Liver (tissue), 9 donors: ENCODE measurements around the gene SPSB1. TPM values are rescaled to one million over a fixed set of nuclear protein-coding genes. Genes with fewer than 3 reads are reported as not detected.

ENCODE experiments used
- DNase-seq: peaks from one replicate; pipeline ENCODE4 v3.0.0-alpha.2; 2017; ENCODE audit warnings: low spot score
- H3K27ac ChIP-seq, 2 donors: one replicate each; pipeline ENCODE4 v1.7.0; 2013; ENCODE audit warnings: inconsistent platforms in 2 of 2, low read length in 2 of 2, control low read depth in 1 of 2, low read depth in 1 of 2, mild to moderate bottlenecking in 1 of 2
- H3K27me3 ChIP-seq, 4 donors: one replicate each; pipeline versions ENCODE4 v1.6.1 to v1.7.0; 2013; ENCODE audit warnings: low read length in 3 of 4, inconsistent platforms in 1 of 4, mild to moderate bottlenecking in 1 of 4, moderate library complexity in 1 of 4; ENCODE audit not compliant: control insufficient read depth in 4 of 4, insufficient read depth in 4 of 4
- H3K36me3 ChIP-seq, 4 donors: one replicate each; pipeline versions ENCODE4 v1.6.1 to v1.7.0; 2013; ENCODE audit warnings: low read length in 3 of 4, mild to moderate bottlenecking in 3 of 4, low read depth in 1 of 4, moderate library complexity in 1 of 4; ENCODE audit not compliant: control insufficient read depth in 4 of 4, insufficient read depth in 3 of 4
- H3K4me1 ChIP-seq, 4 donors: one replicate each; pipeline versions ENCODE4 v1.6.1 to v1.7.0; 2013; ENCODE audit warnings: low read length in 3 of 4, mild to moderate bottlenecking in 3 of 4, moderate library complexity in 1 of 4; ENCODE audit not compliant: control insufficient read depth in 4 of 4, insufficient read depth in 4 of 4
- H3K4me3 ChIP-seq, 3 donors: one replicate each; pipeline versions ENCODE4 v1.6.1 to v1.7.0; 2013; ENCODE audit warnings: low read length in 3 of 3, control low read depth in 1 of 3, low read depth in 1 of 3, mild to moderate bottlenecking in 1 of 3
- H3K9ac ChIP-seq, 2 donors: one replicate each; pipeline ENCODE4 v1.7.0; 2013; ENCODE audit warnings: low read length in 2 of 2, mild to moderate bottlenecking in 2 of 2, moderate library complexity in 2 of 2, control low read depth in 1 of 2, low read depth in 1 of 2
- H3K9me3 ChIP-seq, 4 donors: one replicate each; pipeline versions ENCODE4 v1.6.1 to v1.7.0; 2013; ENCODE audit warnings: low read length in 3 of 4; ENCODE audit not compliant: control insufficient read depth in 4 of 4
- EGR1 ChIP-seq, 2 donors: IDR thresholded peaks; 2 replicates each; pipeline ENCODE4 v1.6.1; 2016 to 2018; ENCODE audit warnings: antibody characterized with exemption in 2 of 2, low read depth in 2 of 2
- FOXA2 ChIP-seq: IDR thresholded peaks from 2 replicates; pipeline ENCODE4 v1.6.1; 2016; ENCODE audit warnings: antibody characterized with exemption
- GABPA ChIP-seq, 2 donors: IDR thresholded peaks in 1 of 2; conservative IDR thresholded peaks in 1 of 2; 2 replicates each; pipeline ENCODE4 v1.6.1; 2016; ENCODE audit warnings: antibody characterized with exemption in 2 of 2, mild to moderate bottlenecking in 1 of 2, moderate library complexity in 1 of 2
- HNF4A ChIP-seq, 2 donors: conservative IDR thresholded peaks; 2 replicates each; pipeline ENCODE4 v1.6.1; 2016; ENCODE audit warnings: antibody characterized with exemption in 2 of 2, mild to moderate bottlenecking in 2 of 2
- HNF4G ChIP-seq: IDR thresholded peaks from 2 replicates; pipeline ENCODE4 v1.6.1; 2016; ENCODE audit warnings: antibody characterized with exemption
- JUND ChIP-seq, 2 donors: IDR thresholded peaks; 2 replicates each; pipeline ENCODE4 v1.6.1; 2016; ENCODE audit warnings: antibody characterized with exemption in 2 of 2
- NR2F2 ChIP-seq: IDR thresholded peaks from 2 replicates; pipeline ENCODE4 v1.6.1; 2016; ENCODE audit warnings: antibody characterized with exemption
- RAD21 ChIP-seq, 2 donors: IDR thresholded peaks; 2 replicates each; pipeline ENCODE4 v1.6.1; 2016; ENCODE audit warnings: antibody characterized with exemption in 2 of 2, mild to moderate bottlenecking in 2 of 2
- RXRA ChIP-seq, 2 donors: IDR thresholded peaks; 2 replicates each; pipeline ENCODE4 v1.6.1; 2017 to 2018; ENCODE audit warnings: antibody characterized with exemption in 2 of 2, mild to moderate bottlenecking in 1 of 2
- YY1 ChIP-seq: IDR thresholded peaks from 2 replicates; pipeline ENCODE4 v1.6.1; 2016; ENCODE audit warnings: antibody characterized with exemption, mild to moderate bottlenecking
- WGBS: extraction: QIAGEN DNeasy Blood & Tissue Kit; methylation state at CpG from one replicate; pipeline ENCODE4 v1.1.7; 2013; 5-methylcytosine and 5-hydroxymethylcytosine counted together
- polyA plus RNA-seq, 2 donors: library from polyadenylated mRNA; stranded (reverse) in 1 of 2; unstranded in 1 of 2; fragments of 200-250 nt in 1 of 2; fragments of >200 nt in 1 of 2; fragmentation: Nextera tagmentation in 1 of 2; extraction: Ambion mirVana in 1 of 2; gene quantifications; one replicate each; pipeline versions ENCODE4 v1.2.1 to v1.2.3, GENCODE V29; 2013 to 2015
- total RNA-seq, 2 donors: library from RNA; depleted of rRNA; stranded (reverse); fragments of >200 nt; gene quantifications; one replicate each; pipeline ENCODE4 v1.2.3, GENCODE V29; 2014
- TF ChIP-seq, protein P1 (sequence below): IDR thresholded peaks from 2 replicates; pipeline ENCODE4 v1.6.1; 2016; ENCODE audit warnings: antibody characterized with exemption
- TF ChIP-seq, protein P2 (sequence below): IDR thresholded peaks from 2 replicates; pipeline ENCODE4 v1.6.1; 2016; ENCODE audit warnings: antibody characterized with exemption
- TF ChIP-seq, protein P3 (sequence below): IDR thresholded peaks from 2 replicates; pipeline ENCODE4 v1.6.1; 2016; ENCODE audit warnings: antibody characterized with exemption, mild to moderate bottlenecking
- TF ChIP-seq, protein P4 (sequence below): fragments of 150-350 bp; IDR thresholded peaks from 2 replicates; pipeline ENCODE4 v1.5.1; 2017; ENCODE audit warnings: improper control_type of control experiment, low read depth, low read length; ENCODE audit not compliant: missing input control
- donor health status: healthy.
- donor health status: healthy.
- donor health status: healthy.
- donor health status: healthy.
- donor health status: healthy.

SPSB1 gene
- total and polyA plus RNA-seq, 4 donors, result 4.1 to 22.6 (median 14.8) TPM

DNA sequence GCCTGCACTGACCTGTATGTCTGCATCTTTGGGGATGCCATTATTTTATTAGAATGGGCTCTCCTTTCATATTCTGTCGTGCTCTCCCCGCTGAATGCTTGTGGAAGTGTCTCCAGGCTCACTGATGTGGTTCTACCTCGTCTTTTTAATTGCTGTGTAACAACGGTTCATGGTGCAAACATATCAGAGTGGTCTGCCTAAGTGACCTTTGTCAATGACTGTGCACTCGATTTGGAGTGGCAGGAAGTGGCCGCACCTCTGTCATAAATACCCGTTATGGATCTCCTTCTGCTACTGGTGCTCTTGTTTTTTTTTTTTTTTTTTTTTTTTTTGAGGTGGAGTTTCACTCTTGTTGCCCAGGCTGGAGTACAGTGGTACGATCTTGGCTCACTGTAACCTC is 38.3 kb downstream of the SPSB1 start:
- H3K36me3 ChIP-seq, result no peaks in the 10 kb centered on the region
- no peaks in the 10 kb centered on the region for H3K9me3 ChIP-seq
- no peaks in the 10 kb centered on the region for H3K27me3 ChIP-seq
- 89% methylated on average over 8 of the region's 8 CpGs for WGBS
- H3K27ac ChIP-seq, result no peak overlapping the region
- H3K4me3 ChIP-seq, result no peak overlapping the region
- TF ChIP-seq YY1 (no peak), HNF4G (no peak), GABPA (IDR thresholded peaks at IDR 0.05 in 1 of 2, conservative IDR thresholded peaks at IDR 0.05 in 1 of 2) (no peak), RXRA (IDR thresholded peaks at IDR 0.05) (no peak)
- TF ChIP-seq, protein P1, sequence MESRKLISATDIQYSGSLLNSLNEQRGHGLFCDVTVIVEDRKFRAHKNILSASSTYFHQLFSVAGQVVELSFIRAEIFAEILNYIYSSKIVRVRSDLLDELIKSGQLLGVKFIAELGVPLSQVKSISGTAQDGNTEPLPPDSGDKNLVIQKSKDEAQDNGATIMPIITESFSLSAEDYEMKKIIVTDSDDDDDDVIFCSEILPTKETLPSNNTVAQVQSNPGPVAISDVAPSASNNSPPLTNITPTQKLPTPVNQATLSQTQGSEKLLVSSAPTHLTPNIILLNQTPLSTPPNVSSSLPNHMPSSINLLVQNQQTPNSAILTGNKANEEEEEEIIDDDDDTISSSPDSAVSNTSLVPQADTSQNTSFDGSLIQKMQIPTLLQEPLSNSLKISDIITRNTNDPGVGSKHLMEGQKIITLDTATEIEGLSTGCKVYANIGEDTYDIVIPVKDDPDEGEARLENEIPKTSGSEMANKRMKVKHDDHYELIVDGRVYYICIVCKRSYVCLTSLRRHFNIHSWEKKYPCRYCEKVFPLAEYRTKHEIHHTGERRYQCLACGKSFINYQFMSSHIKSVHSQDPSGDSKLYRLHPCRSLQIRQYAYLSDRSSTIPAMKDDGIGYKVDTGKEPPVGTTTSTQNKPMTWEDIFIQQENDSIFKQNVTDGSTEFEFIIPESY, result no peak
- TF ChIP-seq, protein P2, sequence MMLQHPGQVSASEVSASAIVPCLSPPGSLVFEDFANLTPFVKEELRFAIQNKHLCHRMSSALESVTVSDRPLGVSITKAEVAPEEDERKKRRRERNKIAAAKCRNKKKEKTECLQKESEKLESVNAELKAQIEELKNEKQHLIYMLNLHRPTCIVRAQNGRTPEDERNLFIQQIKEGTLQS, result no peak
- H3K4me1 ChIP-seq, result peaks cover 0 to 2% (median 0%) of the 10 kb centered on the region in 4 donors
- no peak for DNase-seq
- H3K9ac ChIP-seq, result no peak overlapping the region

DNA sequence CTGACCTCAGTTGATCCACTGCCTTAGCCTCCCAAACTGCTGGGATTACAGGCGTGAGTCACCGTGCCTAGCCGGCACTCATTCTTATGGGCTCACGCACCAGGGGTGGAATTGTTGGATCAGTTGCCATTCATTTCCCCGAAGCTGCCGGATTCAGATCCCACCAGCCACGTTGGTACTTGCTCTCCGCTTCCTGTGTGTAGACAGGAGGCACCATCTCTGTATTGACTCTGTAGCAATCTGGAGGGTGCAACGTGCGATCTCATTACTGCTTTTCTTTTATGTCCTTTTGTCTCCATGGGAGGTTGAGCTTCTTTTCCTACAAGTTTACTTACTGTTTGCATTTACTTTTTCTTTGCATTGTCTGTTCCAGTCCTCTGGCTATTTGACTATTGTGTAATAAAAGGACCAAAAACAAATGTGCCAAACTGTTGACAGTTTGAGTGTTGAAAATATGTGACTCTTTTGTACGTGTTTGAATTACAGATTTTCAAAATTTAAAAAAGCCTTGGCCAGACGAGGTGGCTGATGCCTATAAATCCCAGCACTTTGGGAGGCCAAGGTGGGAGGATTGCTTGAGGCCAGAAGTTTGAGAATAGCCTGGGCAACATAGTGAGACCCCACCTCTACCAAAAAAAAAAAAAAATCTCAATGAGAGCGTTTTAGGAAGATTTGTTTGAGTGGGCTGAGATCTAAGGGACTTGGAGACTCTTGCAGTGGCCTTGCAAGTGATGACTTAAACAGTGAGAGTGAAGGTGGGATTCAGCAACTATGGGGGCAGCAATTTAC is 39.1 kb downstream of the SPSB1 start:
- Histone ChIP-seq H3K27ac (no peak overlapping the region), H3K4me1 (peaks cover 0 to 2% (median 0%) of the 10 kb centered on the region in 4 donors), H3K4me3 (no peak overlapping the region), H3K9ac (no peak overlapping the region), H3K36me3 (no peaks in the 10 kb centered on the region), H3K27me3 (no peaks in the 10 kb centered on the region), H3K9me3 (no peaks in the 10 kb centered on the region)
- no peak for DNase-seq
- TF ChIP-seq HNF4G, result no peak
- TF ChIP-seq, protein P2, result no peak
- TF ChIP-seq, protein P1, result no peak
- TF ChIP-seq, protein P3, sequence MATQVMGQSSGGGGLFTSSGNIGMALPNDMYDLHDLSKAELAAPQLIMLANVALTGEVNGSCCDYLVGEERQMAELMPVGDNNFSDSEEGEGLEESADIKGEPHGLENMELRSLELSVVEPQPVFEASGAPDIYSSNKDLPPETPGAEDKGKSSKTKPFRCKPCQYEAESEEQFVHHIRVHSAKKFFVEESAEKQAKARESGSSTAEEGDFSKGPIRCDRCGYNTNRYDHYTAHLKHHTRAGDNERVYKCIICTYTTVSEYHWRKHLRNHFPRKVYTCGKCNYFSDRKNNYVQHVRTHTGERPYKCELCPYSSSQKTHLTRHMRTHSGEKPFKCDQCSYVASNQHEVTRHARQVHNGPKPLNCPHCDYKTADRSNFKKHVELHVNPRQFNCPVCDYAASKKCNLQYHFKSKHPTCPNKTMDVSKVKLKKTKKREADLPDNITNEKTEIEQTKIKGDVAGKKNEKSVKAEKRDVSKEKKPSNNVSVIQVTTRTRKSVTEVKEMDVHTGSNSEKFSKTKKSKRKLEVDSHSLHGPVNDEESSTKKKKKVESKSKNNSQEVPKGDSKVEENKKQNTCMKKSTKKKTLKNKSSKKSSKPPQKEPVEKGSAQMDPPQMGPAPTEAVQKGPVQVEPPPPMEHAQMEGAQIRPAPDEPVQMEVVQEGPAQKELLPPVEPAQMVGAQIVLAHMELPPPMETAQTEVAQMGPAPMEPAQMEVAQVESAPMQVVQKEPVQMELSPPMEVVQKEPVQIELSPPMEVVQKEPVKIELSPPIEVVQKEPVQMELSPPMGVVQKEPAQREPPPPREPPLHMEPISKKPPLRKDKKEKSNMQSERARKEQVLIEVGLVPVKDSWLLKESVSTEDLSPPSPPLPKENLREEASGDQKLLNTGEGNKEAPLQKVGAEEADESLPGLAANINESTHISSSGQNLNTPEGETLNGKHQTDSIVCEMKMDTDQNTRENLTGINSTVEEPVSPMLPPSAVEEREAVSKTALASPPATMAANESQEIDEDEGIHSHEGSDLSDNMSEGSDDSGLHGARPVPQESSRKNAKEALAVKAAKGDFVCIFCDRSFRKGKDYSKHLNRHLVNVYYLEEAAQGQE, result no peak
- TF ChIP-seq YY1, result no peak
- no peak for TF ChIP-seq EGR1 (IDR thresholded peaks at IDR 0.05; ENCODE audit: low read depth in 2 of 2)
- TF ChIP-seq GABPA (IDR thresholded peaks at IDR 0.05 in 1 of 2, conservative IDR thresholded peaks at IDR 0.05 in 1 of 2), result no peak
- no peak for TF ChIP-seq RAD21 (IDR thresholded peaks at IDR 0.05)
- TF ChIP-seq JUND (IDR thresholded peaks at IDR 0.05), result no peak
- TF ChIP-seq, protein P4, sequence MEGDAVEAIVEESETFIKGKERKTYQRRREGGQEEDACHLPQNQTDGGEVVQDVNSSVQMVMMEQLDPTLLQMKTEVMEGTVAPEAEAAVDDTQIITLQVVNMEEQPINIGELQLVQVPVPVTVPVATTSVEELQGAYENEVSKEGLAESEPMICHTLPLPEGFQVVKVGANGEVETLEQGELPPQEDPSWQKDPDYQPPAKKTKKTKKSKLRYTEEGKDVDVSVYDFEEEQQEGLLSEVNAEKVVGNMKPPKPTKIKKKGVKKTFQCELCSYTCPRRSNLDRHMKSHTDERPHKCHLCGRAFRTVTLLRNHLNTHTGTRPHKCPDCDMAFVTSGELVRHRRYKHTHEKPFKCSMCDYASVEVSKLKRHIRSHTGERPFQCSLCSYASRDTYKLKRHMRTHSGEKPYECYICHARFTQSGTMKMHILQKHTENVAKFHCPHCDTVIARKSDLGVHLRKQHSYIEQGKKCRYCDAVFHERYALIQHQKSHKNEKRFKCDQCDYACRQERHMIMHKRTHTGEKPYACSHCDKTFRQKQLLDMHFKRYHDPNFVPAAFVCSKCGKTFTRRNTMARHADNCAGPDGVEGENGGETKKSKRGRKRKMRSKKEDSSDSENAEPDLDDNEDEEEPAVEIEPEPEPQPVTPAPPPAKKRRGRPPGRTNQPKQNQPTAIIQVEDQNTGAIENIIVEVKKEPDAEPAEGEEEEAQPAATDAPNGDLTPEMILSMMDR, result no peak
- TF ChIP-seq HNF4A (conservative IDR thresholded peaks at IDR 0.05), result no peak
- no peak for TF ChIP-seq NR2F2
- TF ChIP-seq RXRA (IDR thresholded peaks at IDR 0.05), result no peak
- no peak for TF ChIP-seq FOXA2
- WGBS, result 83% methylated on average over 13 of the region's 13 CpGs
